Liver (tissue), 3 donors: ENCODE data around the gene TUBA4B.

Experiments used
- ATF3 ChIP-seq: IDR thresholded peaks from 2 replicates; pipeline ENCODE4 v1.6.1; 2016; ENCODE audit warnings: antibody characterized with exemption
- CTCF ChIP-seq: fragments of 150-350 bp; IDR thresholded peaks from 2 replicates; pipeline ENCODE4 v1.5.1; 2017; ENCODE audit warnings: improper control_type of control experiment, low read depth, low read length; ENCODE audit not compliant: missing input control
- FOXA1 ChIP-seq: IDR thresholded peaks from 2 replicates; pipeline ENCODE4 v1.6.1; 2016; ENCODE audit warnings: antibody characterized with exemption
- FOXA2 ChIP-seq: IDR thresholded peaks from 2 replicates; pipeline ENCODE4 v1.6.1; 2016; ENCODE audit warnings: antibody characterized with exemption
- GABPA ChIP-seq, 2 donors: IDR thresholded peaks in 1 of 2; conservative IDR thresholded peaks in 1 of 2; 2 replicates each; pipeline ENCODE4 v1.6.1; 2016; ENCODE audit warnings: antibody characterized with exemption in 2 of 2, mild to moderate bottlenecking in 1 of 2, moderate library complexity in 1 of 2
- JUND ChIP-seq, 2 donors: IDR thresholded peaks; 2 replicates each; pipeline ENCODE4 v1.6.1; 2016; ENCODE audit warnings: antibody characterized with exemption in 2 of 2
- MAX ChIP-seq: IDR thresholded peaks from 2 replicates; pipeline ENCODE4 v1.6.1; 2016; ENCODE audit warnings: antibody characterized with exemption
- RAD21 ChIP-seq, 2 donors: IDR thresholded peaks; 2 replicates each; pipeline ENCODE4 v1.6.1; 2016; ENCODE audit warnings: antibody characterized with exemption in 2 of 2, mild to moderate bottlenecking in 2 of 2
- RXRA ChIP-seq, 2 donors: IDR thresholded peaks; 2 replicates each; pipeline ENCODE4 v1.6.1; 2017 to 2018; ENCODE audit warnings: antibody characterized with exemption in 2 of 2, mild to moderate bottlenecking in 1 of 2
- SP1 ChIP-seq: IDR thresholded peaks from 2 replicates; pipeline ENCODE4 v1.6.1; 2018; ENCODE audit warnings: antibody characterized with exemption, mild to moderate bottlenecking
- TAF1 ChIP-seq: conservative IDR thresholded peaks from 2 replicates; pipeline ENCODE4 v1.6.1; 2016; ENCODE audit warnings: antibody characterized with exemption, mild to moderate bottlenecking
- YY1 ChIP-seq: IDR thresholded peaks from 2 replicates; pipeline ENCODE4 v1.6.1; 2016; ENCODE audit warnings: antibody characterized with exemption, mild to moderate bottlenecking
- TF ChIP-seq, protein P1 (sequence below): IDR thresholded peaks from 2 replicates; pipeline ENCODE4 v1.6.1; 2016; ENCODE audit warnings: antibody characterized with exemption
- donor health status: healthy.
- donor health status: healthy.

DNA sequence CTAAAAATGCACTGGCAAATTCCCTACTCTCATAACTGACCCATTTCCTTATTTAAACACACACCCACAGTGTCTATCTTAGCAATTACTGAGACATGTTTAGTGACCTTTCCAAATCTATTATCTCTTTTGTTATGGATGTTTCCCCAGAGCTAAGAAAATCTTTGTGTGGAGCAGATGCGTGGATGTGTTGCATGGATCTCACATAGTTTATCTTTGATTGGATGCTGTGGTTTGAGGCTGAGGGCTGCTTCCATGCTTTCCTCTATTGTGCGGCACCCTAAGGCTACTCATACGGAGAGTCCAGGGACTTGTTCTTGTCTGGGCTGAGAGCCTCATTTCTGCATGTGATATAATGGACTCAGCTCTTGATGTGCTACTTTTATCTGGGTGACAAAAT lies 18.7 kb upstream of the TUBA4B start:
- TF ChIP-seq CTCF: no peak
- TF ChIP-seq MAX: no peak
- no peak for TF ChIP-seq FOXA2
- TF ChIP-seq TAF1: no peak
- TF ChIP-seq, protein P1, sequence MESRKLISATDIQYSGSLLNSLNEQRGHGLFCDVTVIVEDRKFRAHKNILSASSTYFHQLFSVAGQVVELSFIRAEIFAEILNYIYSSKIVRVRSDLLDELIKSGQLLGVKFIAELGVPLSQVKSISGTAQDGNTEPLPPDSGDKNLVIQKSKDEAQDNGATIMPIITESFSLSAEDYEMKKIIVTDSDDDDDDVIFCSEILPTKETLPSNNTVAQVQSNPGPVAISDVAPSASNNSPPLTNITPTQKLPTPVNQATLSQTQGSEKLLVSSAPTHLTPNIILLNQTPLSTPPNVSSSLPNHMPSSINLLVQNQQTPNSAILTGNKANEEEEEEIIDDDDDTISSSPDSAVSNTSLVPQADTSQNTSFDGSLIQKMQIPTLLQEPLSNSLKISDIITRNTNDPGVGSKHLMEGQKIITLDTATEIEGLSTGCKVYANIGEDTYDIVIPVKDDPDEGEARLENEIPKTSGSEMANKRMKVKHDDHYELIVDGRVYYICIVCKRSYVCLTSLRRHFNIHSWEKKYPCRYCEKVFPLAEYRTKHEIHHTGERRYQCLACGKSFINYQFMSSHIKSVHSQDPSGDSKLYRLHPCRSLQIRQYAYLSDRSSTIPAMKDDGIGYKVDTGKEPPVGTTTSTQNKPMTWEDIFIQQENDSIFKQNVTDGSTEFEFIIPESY: no peak
- TF ChIP-seq ATF3: no peak
- no peak for TF ChIP-seq SP1
- TF ChIP-seq YY1: no peak
- TF ChIP-seq JUND (IDR thresholded peaks at IDR 0.05): no peak
- no peak for TF ChIP-seq FOXA1
- no peak for TF ChIP-seq GABPA (IDR thresholded peaks at IDR 0.05 in 1 of 2, conservative IDR thresholded peaks at IDR 0.05 in 1 of 2)
- TF ChIP-seq RXRA (IDR thresholded peaks at IDR 0.05): no peak
- TF ChIP-seq RAD21 (IDR thresholded peaks at IDR 0.05): no peak
